DMS 273 (cell line): ENCODE results near the gene LIN7B.
"Not testable (repeated sequence)": the region's sequence is repeated elsewhere in the genome, so short reads cannot be mapped to it uniquely, and the experiment has no call there.

Experiments
- DNase-seq: peaks from one replicate; lab custom pipeline; 2025; ENCODE audit not compliant: unreplicated experiment; lab: John Stamatoyannopoulos, UW

Gene LIN7B

DNA sequence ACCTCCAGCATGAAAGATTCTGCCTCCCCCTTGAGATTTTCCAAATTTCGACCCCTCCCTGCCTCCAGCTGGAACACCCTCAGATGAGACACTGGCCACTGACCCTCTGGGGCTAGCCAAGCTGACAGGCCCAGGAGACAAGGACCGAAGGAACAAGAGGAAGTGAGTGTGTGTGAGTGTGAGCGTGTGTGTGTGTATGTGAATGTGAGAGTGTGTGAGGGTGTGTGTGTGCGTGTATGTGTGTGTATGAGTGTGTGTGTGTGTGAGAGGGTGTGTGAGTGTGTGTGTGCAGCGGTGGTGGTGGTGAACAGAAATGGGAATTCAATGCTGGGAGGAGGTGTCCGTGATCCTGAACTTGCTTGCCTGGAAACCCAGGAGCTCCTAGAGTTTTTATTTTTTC is 27.2 kb downstream of the LIN7B start:
- no peak for DNase-seq

DNA sequence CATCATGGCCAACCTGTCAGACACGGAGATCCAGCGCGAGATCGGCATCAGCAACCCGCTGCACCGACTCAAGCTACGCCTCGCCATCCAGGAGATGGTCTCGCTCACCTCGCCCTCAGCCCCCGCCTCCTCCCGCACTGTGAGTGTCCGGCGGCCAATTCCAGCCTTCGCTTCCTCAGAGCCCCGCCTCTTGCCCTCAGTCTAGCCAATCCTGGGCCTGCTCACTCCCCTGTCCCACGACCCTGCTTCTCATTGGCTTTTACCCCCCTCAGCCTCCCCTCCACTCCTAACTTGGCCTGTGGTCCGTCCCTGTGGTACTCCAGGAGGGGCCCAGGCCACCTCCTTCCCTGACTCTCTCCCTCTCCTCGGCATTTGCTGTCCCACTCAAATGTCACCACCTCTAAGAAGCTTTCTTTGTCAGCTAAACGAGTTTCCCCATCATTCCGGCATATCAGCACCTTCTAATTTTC is 28.7 kb downstream of the LIN7B start:
- DNase-seq: peak; percentile 93

DNA sequence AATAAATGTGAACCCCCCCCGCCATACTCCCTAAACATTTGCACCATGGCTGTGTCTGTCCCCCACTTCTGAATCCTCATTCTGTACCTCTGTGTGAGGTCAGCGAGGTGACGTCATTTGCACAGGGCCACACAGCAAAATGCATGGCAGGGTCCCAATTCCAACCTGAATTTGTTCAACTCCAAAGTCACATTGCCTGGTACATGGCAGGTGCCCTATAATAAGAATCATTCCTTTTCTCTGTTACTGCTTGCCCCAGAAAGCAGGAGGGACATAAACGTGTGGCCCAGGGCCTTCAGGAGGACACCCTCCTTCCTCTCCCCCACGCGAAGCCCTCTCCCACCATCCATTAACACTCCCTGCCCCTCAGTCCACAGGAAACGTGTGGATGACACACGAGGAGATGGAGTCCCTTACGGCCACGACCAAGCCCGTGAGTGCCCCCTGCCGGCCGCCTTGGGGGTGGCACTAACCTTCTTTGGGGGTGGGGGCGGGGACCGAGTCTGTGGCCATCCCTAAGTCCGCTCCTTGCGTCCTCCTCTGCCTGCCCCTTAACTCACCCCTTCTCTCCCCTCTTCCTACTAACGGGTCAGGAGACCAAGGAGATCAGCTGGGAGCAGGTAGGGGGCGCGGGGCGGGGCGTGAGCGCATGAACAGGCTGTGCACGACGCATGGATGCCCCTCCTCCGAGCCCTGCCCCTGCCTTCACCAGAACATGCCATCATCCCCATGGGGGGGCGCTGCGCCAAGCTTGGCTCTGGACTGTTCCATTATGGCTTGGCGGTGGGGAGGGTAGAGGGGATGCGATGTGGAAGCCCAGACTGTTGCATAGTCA is 31.6 kb downstream of the LIN7B start:
- peak; percentile 85 for DNase-seq

DNA sequence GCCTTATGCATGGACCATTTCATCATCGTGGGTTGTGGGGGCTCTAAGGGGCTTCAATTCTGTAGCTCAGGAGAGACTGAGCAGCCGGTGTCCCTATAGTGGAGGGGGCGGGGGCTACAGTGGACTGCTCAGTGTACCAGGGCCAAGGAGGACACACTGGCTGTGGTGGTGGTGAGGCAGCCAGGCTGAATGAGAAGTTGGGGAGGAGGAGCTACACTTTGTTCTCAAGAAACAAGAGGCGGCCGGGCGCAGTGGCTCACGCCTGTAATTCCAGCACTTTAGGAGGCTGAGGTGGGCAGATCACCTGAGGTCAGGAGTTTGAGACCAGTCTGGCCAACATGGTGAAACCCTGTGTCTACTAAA is 32.2 kb downstream of the LIN7B start:
- DNase-seq: not testable (repeated sequence)

DNA sequence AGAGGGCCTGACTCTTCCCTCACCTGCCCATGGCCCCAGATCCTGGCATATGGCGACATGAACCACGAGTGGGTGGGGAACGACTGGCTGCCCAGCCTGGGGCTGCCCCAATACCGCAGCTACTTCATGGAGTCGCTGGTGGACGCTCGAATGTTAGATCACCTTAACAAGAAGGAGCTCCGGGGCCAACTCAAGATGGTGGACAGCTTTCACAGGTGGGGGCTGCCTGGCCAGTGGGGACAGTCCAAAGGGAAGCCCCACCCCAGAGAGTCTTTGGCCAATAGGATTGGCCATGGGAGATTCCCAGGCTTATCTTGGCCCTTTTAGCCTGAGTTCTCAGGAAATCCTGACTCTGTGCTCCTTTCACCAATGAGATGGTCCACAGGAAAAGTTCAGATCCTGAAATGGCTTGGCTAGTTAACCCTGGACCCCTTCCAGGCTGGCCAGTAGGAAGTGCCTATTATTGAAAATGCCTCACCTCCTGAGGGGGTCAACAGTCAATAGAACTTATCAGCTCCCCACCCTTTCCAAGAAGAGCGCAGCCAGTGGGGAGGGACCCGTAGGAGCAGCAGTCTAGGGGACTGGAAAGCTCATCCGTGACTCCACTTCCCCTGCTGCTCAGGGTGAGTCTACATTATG is 34.0 kb downstream of the LIN7B start:
- DNase-seq: no peak

DNA sequence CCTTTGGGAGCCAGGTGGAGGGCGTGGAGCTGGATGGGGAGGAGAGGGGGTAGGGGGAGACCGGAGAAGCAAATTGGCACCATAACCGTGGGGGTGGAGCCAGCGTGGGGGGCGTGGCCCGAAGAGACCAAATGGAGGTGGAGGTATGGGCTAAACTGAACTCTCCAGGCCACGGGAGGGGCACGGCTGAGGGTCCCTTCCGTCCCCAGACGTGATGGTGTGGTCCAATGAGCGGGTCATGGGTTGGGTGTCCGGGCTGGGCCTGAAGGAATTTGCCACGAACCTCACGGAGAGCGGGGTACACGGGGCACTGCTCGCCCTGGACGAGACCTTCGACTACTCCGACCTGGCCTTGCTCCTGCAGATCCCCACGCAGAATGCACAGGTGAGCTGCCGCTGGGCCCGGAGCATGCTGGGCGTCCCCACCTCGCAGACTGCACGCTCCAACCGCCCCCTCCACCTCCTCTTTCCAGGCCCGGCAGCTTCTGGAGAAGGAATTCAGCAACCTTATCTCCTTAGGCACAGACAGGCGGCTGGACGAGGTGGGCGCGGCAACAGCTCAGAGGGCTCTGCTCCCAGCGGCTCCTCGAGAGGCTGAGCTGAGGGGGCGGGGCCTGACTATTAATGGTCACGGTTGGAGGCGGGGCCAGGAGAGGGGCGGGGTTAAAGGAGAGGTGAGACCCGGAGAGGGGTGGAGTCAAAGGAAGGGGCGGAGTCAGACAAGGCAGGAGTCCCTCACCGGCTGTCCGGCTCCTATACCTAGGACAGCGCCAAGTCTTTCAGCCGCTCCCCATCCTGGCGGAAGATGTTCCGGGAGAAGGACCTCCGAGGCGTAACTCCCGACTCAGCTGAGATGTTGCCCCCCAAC is 34.8 kb downstream of the LIN7B start:
- DNase-seq: peak; percentile 99

DNA sequence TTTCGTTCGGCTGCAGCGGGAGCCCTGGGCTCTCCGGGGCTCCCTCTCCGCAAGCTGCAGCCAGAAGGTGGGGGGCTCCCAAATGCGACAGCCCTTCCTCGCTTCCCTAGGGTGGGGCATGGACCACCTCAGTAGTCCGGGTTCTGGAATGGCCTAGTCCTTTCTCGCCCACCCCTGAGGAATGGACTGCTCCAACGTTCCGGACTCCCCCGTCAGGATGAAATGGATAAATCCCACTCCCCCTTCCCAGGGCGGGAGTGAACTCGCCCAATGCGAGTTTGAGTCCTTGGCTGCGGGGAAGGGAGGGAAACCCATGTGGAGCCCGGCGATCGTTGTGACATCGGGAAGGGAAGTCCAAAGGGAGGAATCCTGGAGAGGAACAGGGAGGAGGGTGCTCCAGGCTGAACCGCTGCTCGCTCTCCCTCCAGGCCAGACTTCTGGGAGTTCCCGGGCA is 35.5 kb downstream of the LIN7B start:
- DNase-seq: peak; percentile 96

DNA sequence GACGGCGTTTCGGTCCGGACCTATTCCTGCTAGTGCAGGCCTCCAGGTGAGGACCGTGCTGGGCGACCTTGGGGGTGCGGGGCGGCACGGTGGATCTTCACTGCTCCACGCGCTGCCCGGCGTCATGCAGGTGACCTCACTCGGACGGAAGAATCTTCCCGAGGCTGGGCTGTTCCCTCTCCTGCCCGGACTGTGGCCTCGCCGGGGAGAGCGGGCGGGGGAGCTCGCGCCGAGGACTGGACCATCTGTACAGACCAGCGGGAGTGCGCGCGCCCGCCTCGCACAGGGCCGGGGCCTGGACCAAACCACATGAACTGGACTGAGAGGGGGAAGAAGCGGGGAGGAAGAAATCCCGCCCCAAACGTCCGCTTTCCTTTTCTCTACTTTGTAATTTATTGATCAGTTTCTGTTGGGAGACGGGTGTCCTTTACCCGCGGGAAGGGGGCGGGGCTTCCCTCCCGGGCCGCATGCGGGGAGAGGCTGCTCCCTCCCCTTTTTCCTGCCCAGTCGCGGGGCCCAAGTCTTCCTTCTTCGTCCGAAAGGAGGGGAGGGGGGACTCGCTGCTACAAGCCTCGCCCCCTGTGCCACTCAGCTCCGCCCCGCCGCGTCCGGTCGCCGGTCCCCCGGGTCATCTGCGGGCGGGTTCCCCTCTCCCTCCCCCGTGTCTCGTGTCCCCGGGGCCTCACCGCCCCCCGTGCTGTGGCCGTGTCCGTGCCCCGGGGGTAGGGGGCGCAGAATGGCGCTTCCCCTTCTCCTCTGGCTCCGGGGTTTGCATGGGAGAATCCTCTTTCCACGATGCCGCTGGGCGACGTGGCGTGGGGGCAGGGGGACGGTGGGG is 36.2 kb downstream of the LIN7B start:
- peak; percentile 97 for DNase-seq

DNA sequence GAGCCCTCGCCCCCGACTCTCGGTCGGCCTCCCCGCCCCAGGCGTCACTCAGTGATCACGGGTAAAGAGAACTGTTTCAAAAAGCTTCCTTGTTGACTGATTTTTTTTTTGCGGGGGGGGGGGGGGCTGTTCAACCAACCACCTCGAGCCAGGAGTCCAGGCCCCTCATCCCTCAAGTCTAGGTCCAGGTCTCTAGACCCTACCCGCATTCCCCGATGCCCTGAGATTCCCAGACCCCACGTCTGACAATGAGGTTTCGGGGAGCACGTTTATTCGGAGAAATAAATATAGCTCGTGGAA is 36.7 kb downstream of the LIN7B start:
- DNase-seq: no peak

DNA sequence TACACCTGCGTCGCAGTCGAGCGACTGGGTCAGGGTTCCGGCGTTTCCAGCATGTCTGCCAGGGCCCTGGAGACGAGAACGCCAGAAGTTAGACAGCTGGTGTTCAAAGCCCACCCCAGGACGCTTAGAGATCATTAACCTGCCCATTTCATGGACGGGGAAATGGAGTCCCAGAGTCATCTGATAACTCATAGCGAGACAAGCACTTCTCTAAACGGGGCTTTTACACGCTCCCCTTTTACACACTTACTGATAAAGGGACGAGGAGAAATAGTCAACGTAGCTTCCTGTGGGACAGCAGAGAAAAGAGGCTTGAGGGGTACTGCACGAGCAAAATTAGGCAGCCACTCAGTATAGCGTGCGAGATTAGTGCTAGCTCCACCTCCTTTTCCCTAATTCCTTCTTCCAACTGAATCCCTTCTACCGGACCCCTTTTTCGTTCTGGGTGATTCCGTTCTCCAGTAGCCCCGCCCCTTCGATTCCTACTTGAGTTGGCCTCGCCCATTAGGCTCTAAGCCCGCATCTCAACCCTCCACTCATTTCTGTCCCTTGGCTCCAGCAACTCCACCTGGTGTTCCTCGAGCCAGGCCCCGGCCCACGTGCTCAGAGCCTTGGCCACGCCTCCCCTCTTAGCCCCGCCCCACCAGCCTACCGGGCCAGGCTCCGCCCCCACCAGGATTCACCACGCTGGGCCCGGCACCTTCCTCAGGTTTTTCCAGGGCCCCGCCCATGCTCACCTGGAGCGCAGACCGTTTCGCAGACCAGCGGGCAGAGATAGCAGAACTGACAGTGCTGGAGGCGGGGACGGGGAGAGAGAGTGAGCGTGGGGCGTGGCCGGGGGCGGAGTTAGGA is 37.3 kb downstream of the LIN7B start:
- DNase-seq: peak; percentile 96

DNA sequence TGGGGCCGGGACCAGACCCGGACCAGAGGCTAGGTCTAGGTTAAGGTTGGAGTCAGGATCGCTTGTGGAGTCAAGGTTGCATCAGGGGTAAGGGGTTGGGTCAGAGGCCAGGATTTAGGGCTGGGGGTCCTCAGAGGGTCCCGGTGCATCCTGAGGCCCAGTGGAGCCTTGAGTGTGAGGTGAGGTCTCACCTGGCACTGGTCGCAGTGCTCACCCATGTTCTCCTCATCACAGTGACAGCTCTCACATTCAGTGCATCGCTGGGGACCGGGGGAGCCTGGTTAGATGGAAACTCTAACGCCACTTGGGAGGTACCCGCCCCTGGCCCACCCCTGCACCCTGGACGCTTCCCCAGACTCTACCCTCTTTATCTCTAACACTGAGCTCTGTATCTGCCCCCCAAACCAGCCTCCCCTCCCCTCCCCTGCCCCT is 38.0 kb downstream of the LIN7B start:
- peak; percentile 57 for DNase-seq

DNA sequence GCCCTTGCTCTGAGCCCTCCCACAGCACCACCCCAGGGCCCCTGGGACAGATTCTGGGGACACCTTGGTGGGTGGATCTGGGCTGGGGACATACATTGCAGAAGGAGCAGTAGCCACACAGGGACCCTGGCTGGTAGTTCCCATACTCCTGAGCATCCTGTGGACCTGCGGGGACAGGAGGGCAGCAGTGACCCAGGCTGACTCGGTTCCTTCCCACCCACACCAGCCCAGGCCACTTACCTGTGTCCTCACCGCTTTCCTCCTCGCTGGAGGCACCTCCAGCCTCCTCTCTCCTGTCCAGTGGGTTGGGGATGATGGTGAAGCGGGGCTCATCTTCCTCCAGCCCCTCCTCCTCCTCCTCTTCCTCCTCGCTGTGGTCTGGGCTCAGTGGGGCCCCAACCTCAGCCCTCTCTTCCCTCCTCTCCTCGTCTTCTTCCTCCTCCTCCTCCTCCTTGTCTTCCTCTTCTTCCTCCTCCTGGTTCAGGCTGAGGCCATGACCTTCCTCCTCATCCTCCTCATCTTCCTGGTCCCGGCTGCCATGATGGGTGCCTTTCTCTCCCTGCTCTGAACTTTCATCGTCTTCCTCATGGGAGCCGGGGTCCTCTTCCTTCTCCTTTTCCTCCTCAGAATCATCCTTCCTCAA is 39.1 kb downstream of the LIN7B start:
- DNase-seq: no peak

DNA sequence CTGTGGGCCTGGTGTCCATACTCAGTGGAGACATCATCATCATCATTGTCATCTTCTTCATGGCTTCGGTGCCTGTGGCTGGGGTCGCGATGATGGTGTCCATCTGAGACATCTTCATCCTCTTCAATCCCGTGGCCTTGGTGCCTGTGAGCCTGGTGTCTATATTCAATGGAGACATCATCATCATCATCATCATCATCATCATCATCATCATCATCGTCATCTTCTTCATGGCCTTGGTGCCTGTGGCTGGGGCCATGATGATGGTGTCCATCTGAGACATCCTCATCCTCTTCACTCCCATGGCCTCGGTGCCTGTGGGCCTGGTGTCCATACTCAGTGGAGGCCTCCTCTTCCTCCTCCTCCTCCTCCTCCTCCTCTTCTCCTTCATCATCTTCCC is 40.1 kb downstream of the LIN7B start:
- DNase-seq: no peak

DNA sequence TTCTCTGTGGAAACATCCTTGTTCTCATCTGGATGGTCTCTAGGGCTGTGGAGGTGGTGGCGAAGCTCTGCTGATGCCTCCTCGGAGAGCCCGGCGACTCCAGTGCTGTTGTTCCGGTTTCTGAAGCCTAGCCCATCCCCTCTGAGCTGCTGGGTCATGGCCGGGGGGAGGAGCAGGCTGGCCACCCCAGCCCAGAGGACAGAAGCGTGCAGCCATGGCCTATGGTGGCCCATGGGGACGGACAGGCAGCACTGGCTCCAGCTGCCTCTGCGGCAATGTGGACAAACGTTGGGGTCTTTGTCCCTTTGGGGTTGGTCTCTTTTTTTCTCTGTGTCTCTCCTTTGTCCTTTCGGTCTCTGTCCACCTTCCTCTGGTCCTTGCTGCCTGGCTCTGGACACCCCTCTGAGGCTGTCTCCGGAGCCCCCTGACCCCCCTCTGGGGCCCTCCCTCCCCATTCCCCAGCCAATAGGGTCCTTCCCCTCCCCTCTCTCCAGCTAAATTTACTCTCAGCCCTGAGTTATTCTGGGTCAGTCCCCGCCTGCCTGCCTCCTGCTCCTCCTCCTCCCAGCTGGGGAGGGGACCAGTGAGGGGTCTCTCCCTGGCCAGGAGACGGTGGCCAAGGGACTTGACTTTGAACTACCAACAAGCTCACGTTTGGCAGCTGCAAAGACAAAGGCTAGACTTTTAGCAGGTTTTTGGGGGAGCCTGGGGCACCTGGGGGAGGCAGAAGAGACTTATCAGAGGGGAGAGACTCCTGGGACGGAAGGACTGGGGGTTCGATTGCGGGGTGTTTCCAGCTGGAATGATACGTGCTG is 41.0 kb downstream of the LIN7B start, which contains the start of gene HRC:
Gene HRC (minus strand): TSS at position 392 of the 815 bp plus-strand sequence. CDS start 159 bp downstream, at position 233.
- no peak for DNase-seq

DNA sequence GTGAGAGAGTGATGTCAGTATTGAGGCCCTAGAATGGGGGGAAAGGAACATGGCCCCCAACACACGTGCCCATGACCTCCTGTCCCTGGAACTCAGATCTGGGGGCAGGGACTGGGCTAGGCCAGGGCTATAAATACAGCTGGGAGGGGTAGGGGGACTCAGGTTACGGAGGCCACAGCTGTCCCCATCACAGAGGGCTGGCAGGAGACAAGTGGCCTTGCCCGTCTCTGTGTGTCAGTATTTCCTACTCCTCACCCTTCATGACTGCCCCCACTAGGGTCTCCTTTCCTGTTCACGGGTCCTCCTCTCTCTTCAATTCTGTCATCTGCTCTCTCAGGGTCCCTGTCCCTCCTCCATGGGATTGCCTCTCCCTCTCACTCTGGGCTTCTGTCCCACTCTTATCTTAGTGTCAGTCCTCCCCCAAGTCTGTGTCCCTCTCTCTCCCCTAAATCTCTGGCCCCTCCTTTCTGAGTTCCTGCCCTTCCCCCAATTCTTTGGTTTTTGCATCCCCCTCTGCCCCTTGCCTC is 41.7 kb downstream of the LIN7B start:
- DNase-seq: peak; percentile 45

DNA sequence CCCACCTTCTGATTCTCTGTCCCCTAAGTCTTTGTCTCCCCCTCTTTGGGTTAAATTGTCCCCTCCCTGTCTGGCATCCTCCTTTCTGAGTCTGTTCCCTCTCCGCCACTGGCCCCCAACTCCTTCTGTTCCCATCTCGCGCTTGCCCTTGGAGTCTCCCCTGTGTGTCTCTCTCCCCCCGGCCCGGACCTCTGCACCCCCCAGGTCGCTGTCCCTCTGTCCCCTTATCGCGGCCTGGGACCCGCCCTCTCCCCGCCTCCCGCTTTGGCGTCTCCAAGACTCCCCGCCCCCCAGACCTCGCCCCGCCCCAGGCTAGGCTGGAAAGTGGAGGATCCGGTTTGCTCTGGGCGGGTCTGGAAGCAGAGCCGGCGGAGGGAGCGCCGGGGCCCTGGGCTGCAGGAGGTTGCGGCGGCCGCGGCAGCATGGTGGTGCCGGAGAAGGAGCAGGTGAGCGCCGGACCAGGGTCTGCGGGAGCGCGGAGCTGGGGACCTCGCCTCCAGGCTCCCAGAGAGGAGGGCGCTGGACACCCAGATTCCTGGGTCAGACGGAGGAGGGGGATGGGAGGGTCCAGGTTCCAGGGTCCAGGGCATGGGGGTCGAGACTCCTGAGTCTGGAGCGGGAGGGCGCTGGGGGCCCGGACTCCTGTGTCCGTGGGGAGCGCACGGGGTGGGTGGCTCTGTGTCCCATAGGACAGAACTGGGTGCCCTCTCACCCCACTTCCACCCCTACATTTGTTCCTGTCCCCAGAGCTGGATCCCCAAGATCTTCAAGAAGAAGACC is 43.5 kb downstream of the LIN7B start, which contains the start of gene TRPM4:
Gene TRPM4 (plus strand): TSS at position 348 of the 780 bp plus-strand sequence. CDS start 75 bp downstream, at position 423.
- peak; percentile 93 for DNase-seq
